MM.1S (cell line): ENCODE data around the gene PTRH1.

Experiments used
- EZH2 ChIP-seq: fragments of 300-600 bp; sonication (generic); optimal IDR thresholded peaks from 2 replicates; pipeline ENCODE3; 2017; ENCODE audit warnings: low read depth, mild to moderate bottlenecking, antibody characterized with exemption, low read length, mixed read lengths
- TF ChIP-seq, protein P1 (sequence below): fragments of 300-600 bp; sonication (generic); IDR thresholded peaks from 2 replicates; pipeline ENCODE4 v1.5.1; 2016; ENCODE audit warnings: antibody characterized with exemption, low read length, mixed read lengths

DNA sequence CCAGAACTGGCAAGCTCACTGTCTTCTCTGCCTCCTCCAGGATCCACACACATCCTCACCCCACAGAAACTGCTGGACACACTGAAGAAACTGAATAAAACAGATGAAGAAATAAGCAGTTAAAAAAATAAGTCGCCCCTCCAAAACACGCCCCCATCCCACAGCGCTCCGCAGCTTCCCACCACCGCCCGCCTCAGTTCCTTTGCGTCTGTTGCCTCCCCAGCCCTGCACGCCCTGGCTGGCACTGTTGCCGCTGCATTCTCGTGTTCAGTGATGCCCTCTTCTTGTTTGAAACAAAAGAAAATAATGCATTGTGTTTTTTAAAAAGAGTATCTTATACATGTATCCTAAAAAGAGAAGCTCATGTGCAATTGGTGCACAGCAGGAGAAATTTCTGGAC, 24.7 kb downstream of the PTRH1 start:
- TF ChIP-seq, protein P1, sequence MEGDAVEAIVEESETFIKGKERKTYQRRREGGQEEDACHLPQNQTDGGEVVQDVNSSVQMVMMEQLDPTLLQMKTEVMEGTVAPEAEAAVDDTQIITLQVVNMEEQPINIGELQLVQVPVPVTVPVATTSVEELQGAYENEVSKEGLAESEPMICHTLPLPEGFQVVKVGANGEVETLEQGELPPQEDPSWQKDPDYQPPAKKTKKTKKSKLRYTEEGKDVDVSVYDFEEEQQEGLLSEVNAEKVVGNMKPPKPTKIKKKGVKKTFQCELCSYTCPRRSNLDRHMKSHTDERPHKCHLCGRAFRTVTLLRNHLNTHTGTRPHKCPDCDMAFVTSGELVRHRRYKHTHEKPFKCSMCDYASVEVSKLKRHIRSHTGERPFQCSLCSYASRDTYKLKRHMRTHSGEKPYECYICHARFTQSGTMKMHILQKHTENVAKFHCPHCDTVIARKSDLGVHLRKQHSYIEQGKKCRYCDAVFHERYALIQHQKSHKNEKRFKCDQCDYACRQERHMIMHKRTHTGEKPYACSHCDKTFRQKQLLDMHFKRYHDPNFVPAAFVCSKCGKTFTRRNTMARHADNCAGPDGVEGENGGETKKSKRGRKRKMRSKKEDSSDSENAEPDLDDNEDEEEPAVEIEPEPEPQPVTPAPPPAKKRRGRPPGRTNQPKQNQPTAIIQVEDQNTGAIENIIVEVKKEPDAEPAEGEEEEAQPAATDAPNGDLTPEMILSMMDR = no peak
- TF ChIP-seq EZH2 = no peak
